ENCODE measurements around the gene INPP5D.
"Not testable (repeated sequence)": the region's sequence is repeated elsewhere in the genome, so short reads cannot be mapped to it uniquely, and the experiment has no call there.

The INPP5D gene

GRCh38 chr2:233056961-233057605 lies 3.1 kb upstream of the INPP5D start:
- no peak for DNase-seq

GRCh38 chr2:233058717-233059546 lies 1.2 kb upstream of the INPP5D start:
- no peak for DNase-seq

- DNase-seq: no peak
Measured at GRCh38 chr2:233059547-233059796, 670 bp upstream of the INPP5D start.

GRCh38 chr2:233060501-233060979 lies 398 bp downstream of the INPP5D start:
- DNase-seq: no peak

GRCh38 chr2:233060980-233061590 lies 943 bp downstream of the INPP5D start:
- no peak for DNase-seq

GRCh38 chr2:233061591-233062450 lies 1.7 kb downstream of the INPP5D start:
- DNase-seq: peak in 1 of 2 donors; percentile 45

GRCh38 chr2:233062451-233062850 lies 2.3 kb downstream of the INPP5D start:
- DNase-seq: no peak

GRCh38 chr2:233062946-233063268 lies 2.8 kb downstream of the INPP5D start:
- no peak for DNase-seq

GRCh38 chr2:233063269-233063975 lies 3.3 kb downstream of the INPP5D start:
- no peak for DNase-seq

- DNase-seq: no peak
Measured at GRCh38 chr2:233063976-233064411, 3.9 kb downstream of the INPP5D start.

GRCh38 chr2:233064530-233065199 lies 4.5 kb downstream of the INPP5D start:
- no peak for DNase-seq

- not testable (repeated sequence) for DNase-seq
Measured at GRCh38 chr2:233065200-233065589, 5.1 kb downstream of the INPP5D start.

- no peak for DNase-seq
Measured at GRCh38 chr2:233065954-233066470, 5.9 kb downstream of the INPP5D start.

GRCh38 chr2:233068762-233069418 lies 8.7 kb downstream of the INPP5D start:
- DNase-seq: no peak

GRCh38 chr2:233072838-233073237 lies 12.7 kb downstream of the INPP5D start:
- DNase-seq: no peak

GRCh38 chr2:233074106-233074505 lies 14.0 kb downstream of the INPP5D start:
- DNase-seq: no peak

GRCh38 chr2:233075141-233075965 lies 15.2 kb downstream of the INPP5D start:
- DNase-seq: no peak

GRCh38 chr2:233075966-233076339 lies 15.8 kb downstream of the INPP5D start:
- DNase-seq: no peak

- no peak for DNase-seq
Measured at GRCh38 chr2:233076749-233077148, 16.6 kb downstream of the INPP5D start.

- no peak for DNase-seq
Measured at GRCh38 chr2:233079473-233079877, 19.3 kb downstream of the INPP5D start.
